ENCODE results near the gene TGM2.

GRCh38 chr20:38143238-38143645 is 21.8 kb downstream of the TGM2 start:
- TF ChIP-seq POLR2AphosphoS5 (IDR thresholded peaks at IDR 0.05; ENCODE audit: borderline replicate concordance, low read depth, low read length) (no peak), EZH2 (IDR thresholded peaks at IDR 0.05) (no peak)
